GM12892 (cell line): Measurements from ENCODE around the gene WDR20.

Experiments
- POLR2A ChIP-seq: IDR thresholded peaks from 2 replicates; pipeline ENCODE4 v1.6.1; 2011; ENCODE audit warnings: low read depth, low read length, control low read depth
- POLR2AphosphoS5 ChIP-seq: IDR thresholded peaks from 2 replicates; pipeline ENCODE4 v1.6.1; 2011; ENCODE audit warnings: low read depth, low read length, control low read depth
- TAF1 ChIP-seq: IDR thresholded peaks from 2 replicates; pipeline ENCODE4 v1.6.1; 2011; ENCODE audit warnings: low read depth, mild to moderate bottlenecking, control low read depth, low read length, borderline replicate concordance

DNA sequence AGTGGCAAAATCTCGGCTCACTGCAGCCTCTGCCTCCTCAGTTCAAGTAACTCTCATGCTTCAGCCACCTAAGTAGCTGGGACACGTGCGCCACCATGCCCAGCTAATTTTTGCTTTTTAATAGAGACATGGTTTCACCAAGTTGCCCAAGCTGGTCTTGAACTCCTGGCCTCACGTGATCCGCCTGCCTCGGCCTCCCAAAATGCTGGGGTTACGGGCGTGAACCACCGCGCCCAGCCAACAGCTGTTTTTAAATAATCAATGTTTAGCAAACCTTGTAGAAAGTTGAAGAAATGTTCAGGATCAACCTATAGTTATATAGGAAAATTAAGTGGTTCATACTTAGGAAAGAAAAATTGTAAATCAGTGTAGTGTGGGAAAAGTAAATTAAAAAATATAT, 46.9 kb upstream of the WDR20 start:
- TF ChIP-seq POLR2A (no peak), POLR2AphosphoS5 (no peak), TAF1 (no peak)
